Astrocyte (in vitro differentiated cells and primary cell): ENCODE data around the gene COL16A1. TPM values are rescaled to one million over a fixed set of nuclear protein-coding genes. Genes with fewer than 3 reads are reported as not detected.

Source experiments
- DNase-seq: peaks from one replicate; pipeline ENCODE4 v3.0.0-alpha.2; 2010; ENCODE audit warnings: low read depth
- FAIRE-seq: peaks from 2 replicates; lab custom pipeline; 2011; peaks lifted over from hg19 to GRCh38; lab: Jason Lieb, UNC
- H2AFZ ChIP-seq: 2 replicates; pipeline ENCODE4 v1.6.0; 2012; ENCODE audit warnings: low read depth, low read length, inconsistent platforms
- H3K27ac ChIP-seq: 2 replicates; pipeline ENCODE4 v1.5.1; 2011; ENCODE audit warnings: low read depth, low read length, inconsistent platforms
- H3K27me3 ChIP-seq: 2 replicates; pipeline ENCODE4 v1.6.0; 2011; ENCODE audit warnings: low read length, inconsistent platforms; ENCODE audit not compliant: insufficient read depth
- H3K36me3 ChIP-seq: 2 replicates; pipeline ENCODE4 v1.5.1; 2011; ENCODE audit warnings: low read length, inconsistent platforms; ENCODE audit not compliant: insufficient read depth
- H3K4me1 ChIP-seq: 2 replicates; pipeline ENCODE4 v1.5.1; 2011; ENCODE audit warnings: low read length, inconsistent platforms; ENCODE audit not compliant: insufficient read depth
- H3K4me2 ChIP-seq: 2 replicates; pipeline ENCODE4 v1.6.0; 2012; ENCODE audit warnings: low read length, inconsistent platforms
- H3K4me3 ChIP-seq: 2 replicates; pipeline ENCODE4 v1.5.1; 2011; ENCODE audit warnings: low read depth, mild to moderate bottlenecking, low read length, inconsistent platforms; ENCODE audit not compliant: insufficient read depth
- H3K79me2 ChIP-seq: 2 replicates; pipeline ENCODE4 v1.6.0; 2012; ENCODE audit warnings: mild to moderate bottlenecking, low read length, inconsistent platforms; ENCODE audit not compliant: insufficient read depth
- H3K9ac ChIP-seq: 2 replicates; pipeline ENCODE4 v1.6.0; 2012; ENCODE audit warnings: mild to moderate bottlenecking, low read length, inconsistent platforms
- H3K9me3 ChIP-seq: 2 replicates; pipeline ENCODE4 v1.5.1; 2012; ENCODE audit warnings: low read depth, mild to moderate bottlenecking, low read length, inconsistent platforms; ENCODE audit not compliant: insufficient read depth
- H4K20me1 ChIP-seq: 2 replicates; pipeline ENCODE4 v1.6.0; 2012; ENCODE audit warnings: low read length, inconsistent platforms; ENCODE audit not compliant: insufficient read depth
- H3K27ac Mint-ChIP-seq: one replicate; pipeline ENCODE4 v1.8.0; 2021; ENCODE audit warnings: mild to moderate bottlenecking, mixed read lengths; ENCODE audit not compliant: unreplicated experiment
- H3K27me3 Mint-ChIP-seq: one replicate; pipeline ENCODE4 v1.8.0; 2021; ENCODE audit warnings: low read depth, mixed read lengths; ENCODE audit not compliant: unreplicated experiment
- H3K36me3 Mint-ChIP-seq: one replicate; pipeline ENCODE4 v1.8.0; 2021; ENCODE audit warnings: low read depth, mixed read lengths; ENCODE audit not compliant: unreplicated experiment
- H3K4me1 Mint-ChIP-seq: one replicate; pipeline ENCODE4 v1.8.0; 2021; ENCODE audit warnings: low read depth, mixed read lengths; ENCODE audit not compliant: unreplicated experiment
- H3K4me3 Mint-ChIP-seq: one replicate; pipeline ENCODE4 v1.8.0; 2021; ENCODE audit warnings: mild to moderate bottlenecking, moderate library complexity, mixed read lengths; ENCODE audit not compliant: unreplicated experiment
- H3K9me3 Mint-ChIP-seq: one replicate; pipeline ENCODE4 v1.8.0; 2021; ENCODE audit warnings: mild to moderate bottlenecking, mixed read lengths; ENCODE audit not compliant: unreplicated experiment
- EZH2 ChIP-seq: IDR thresholded peaks from 2 replicates; pipeline ENCODE4 v1.6.1; 2012; ENCODE audit warnings: mild to moderate bottlenecking, low read length, inconsistent platforms; ENCODE audit not compliant: insufficient read depth
- total RNA-seq: library from RNA; stranded (reverse); gene quantifications from 2 replicates; pipeline ENCODE4 v1.2.1, GENCODE V29; 2021
- TF ChIP-seq, protein P1 (sequence below): IDR thresholded peaks from 2 replicates; pipeline ENCODE4 v1.5.1; 2011; ENCODE audit warnings: low read depth, mild to moderate bottlenecking, inconsistent platforms, low read length, moderate library complexity; ENCODE audit not compliant: insufficient read depth

The COL16A1 gene
- total RNA-seq, 1 donor from 2014 or later, result 42.9 TPM

DNA sequence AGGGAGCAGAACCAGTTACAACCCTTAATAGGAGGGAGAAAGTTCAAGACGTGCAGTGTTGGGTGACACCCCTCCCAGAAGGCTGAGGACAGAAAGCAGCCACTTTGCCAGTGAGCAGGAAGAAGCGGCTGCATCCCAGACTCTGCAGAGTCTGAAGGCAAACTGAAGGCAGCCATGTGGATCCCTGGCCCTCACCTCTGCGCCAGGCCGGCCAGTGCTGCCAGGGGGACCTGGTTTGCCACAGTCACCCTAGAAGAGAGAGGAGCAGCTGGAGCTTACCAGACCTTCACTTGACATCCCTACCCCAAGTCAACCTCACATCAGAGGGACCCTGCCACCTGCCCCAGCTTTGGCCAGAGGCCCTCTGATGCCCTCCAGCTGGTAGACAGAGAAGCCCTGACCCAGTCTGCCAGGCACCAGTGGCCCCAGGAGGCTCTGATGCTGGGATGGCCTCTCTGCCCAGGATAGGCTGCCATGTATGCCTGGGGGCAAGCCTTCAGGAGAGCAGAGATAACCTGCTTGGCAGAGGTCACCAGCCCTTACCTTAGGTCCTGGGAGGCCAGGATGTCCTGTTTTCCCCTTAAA, 42.9 kb downstream of the COL16A1 start:
- H4K20me1 ChIP-seq, result peaks cover 11% of the 10 kb centered on the region
- peaks cover 8% of the 10 kb centered on the region for H3K36me3 Mint-ChIP-seq
- no peak overlapping the region for H3K4me3 Mint-ChIP-seq
- peaks cover 2% of the 10 kb centered on the region for H3K36me3 ChIP-seq
- no peak overlapping the region for H3K27ac ChIP-seq
- H3K79me2 ChIP-seq, result no peaks in the 10 kb centered on the region
- peaks cover 10% of the 10 kb centered on the region for H3K4me1 Mint-ChIP-seq
- no peak overlapping the region for H3K9ac ChIP-seq
- H3K9me3 Mint-ChIP-seq, result no peaks in the 10 kb centered on the region
- TF ChIP-seq EZH2, result no peak
- TF ChIP-seq, protein P1, sequence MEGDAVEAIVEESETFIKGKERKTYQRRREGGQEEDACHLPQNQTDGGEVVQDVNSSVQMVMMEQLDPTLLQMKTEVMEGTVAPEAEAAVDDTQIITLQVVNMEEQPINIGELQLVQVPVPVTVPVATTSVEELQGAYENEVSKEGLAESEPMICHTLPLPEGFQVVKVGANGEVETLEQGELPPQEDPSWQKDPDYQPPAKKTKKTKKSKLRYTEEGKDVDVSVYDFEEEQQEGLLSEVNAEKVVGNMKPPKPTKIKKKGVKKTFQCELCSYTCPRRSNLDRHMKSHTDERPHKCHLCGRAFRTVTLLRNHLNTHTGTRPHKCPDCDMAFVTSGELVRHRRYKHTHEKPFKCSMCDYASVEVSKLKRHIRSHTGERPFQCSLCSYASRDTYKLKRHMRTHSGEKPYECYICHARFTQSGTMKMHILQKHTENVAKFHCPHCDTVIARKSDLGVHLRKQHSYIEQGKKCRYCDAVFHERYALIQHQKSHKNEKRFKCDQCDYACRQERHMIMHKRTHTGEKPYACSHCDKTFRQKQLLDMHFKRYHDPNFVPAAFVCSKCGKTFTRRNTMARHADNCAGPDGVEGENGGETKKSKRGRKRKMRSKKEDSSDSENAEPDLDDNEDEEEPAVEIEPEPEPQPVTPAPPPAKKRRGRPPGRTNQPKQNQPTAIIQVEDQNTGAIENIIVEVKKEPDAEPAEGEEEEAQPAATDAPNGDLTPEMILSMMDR, result no peak
- no peak overlapping the region for H3K4me2 ChIP-seq
- no peaks in the 10 kb centered on the region for H3K9me3 ChIP-seq
- DNase-seq, result no peak
- H3K27me3 ChIP-seq, result no peaks in the 10 kb centered on the region
- H3K27me3 Mint-ChIP-seq, result peaks cover 6% of the 10 kb centered on the region
- H2AFZ ChIP-seq, result no peak overlapping the region
- peaks cover 9% of the 10 kb centered on the region for H3K4me1 ChIP-seq
- no peak overlapping the region for H3K4me3 ChIP-seq
- no peak overlapping the region for H3K27ac Mint-ChIP-seq
- no peak for FAIRE-seq

DNA sequence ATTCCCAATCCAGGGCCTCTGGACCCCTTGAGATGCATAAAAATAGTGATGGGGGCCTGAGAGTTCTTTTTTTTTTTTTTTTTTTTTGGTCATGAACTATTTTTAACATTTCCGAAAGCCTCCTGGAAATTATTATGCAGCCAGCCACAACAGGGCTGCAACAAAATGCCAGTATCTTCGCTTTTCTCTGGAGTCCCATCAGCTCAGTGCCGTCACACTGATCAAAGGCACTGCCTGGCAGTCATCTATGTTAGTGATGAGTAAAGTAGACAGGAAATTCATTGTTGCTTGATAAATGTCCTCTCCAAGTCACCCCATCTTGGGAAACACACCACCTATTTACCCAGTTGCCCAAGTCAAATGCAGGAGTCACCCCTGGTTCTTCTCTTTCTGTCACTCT, 43.9 kb downstream of the COL16A1 start:
- Histone ChIP-seq H3K9me3 (no peaks in the 10 kb centered on the region), H2AFZ (no peak overlapping the region), H3K4me3 (no peak overlapping the region), H4K20me1 (peaks cover 11% of the 10 kb centered on the region), H3K79me2 (no peaks in the 10 kb centered on the region), H3K4me2 (no peak overlapping the region), H3K4me1 (peaks cover 8% of the 10 kb centered on the region), H3K36me3 (peaks cover 2% of the 10 kb centered on the region), H3K27ac (no peak overlapping the region), H3K27me3 (no peaks in the 10 kb centered on the region), H3K9ac (no peak overlapping the region)
- peaks cover 12% of the 10 kb centered on the region for H3K27me3 Mint-ChIP-seq
- no peak for TF ChIP-seq EZH2
- TF ChIP-seq, protein P1, result no peak
- H3K27ac Mint-ChIP-seq, result no peak overlapping the region
- no peak for FAIRE-seq
- peaks cover 10% of the 10 kb centered on the region for H3K4me1 Mint-ChIP-seq
- no peak overlapping the region for H3K4me3 Mint-ChIP-seq
- no peak for DNase-seq
- no peaks in the 10 kb centered on the region for H3K9me3 Mint-ChIP-seq
- peaks cover 16% of the 10 kb centered on the region for H3K36me3 Mint-ChIP-seq

DNA sequence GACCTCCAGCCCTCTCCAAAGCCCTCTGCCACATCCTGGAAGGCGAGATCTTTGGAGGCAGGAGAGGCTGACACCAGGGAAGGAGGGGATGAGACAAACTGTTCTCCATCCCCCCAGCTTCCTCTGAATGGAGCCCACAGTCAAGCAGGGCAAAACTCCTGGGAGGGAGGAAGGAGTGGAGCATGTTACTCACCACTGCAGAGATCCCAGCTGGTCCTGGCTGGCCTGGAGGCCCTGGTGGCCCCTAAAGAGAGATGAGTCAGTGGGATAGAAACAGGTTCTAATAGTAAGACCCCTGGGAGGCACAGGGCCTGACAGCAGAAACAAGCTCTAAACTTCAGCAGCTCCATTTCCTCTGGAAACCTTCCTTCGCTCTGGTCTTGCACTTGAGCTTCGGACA, 45.1 kb downstream of the COL16A1 start:
- Mint-ChIP-seq H3K9me3 (no peaks in the 10 kb centered on the region), H3K27me3 (peaks cover 15% of the 10 kb centered on the region), H3K36me3 (peaks cover 19% of the 10 kb centered on the region), H3K4me1 (peaks cover 10% of the 10 kb centered on the region), H3K27ac (no peak overlapping the region), H3K4me3 (no peak overlapping the region)
- no peak overlapping the region for H3K27ac ChIP-seq
- no peak for TF ChIP-seq EZH2
- TF ChIP-seq, protein P1, result no peak
- H3K4me1 ChIP-seq, result peaks cover 8% of the 10 kb centered on the region
- H3K9me3 ChIP-seq, result no peaks in the 10 kb centered on the region
- FAIRE-seq, result no peak
- H3K4me2 ChIP-seq, result peak overlapping the region; percentile 21
- H3K79me2 ChIP-seq, result no peaks in the 10 kb centered on the region
- H3K4me3 ChIP-seq, result no peak overlapping the region
- peaks cover 5% of the 10 kb centered on the region for H4K20me1 ChIP-seq
- H3K36me3 ChIP-seq, result peaks cover 2% of the 10 kb centered on the region
- H3K9ac ChIP-seq, result no peak overlapping the region
- no peaks in the 10 kb centered on the region for H3K27me3 ChIP-seq
- H2AFZ ChIP-seq, result no peak overlapping the region
- no peak for DNase-seq
